WERI-Rb-1 (cell line): Measurements from ENCODE around the gene TSPYL4.

Experiments
- DNase-seq: peaks from one replicate; pipeline ENCODE4 v3.0.0-alpha.2; 2020
- H3K27ac ChIP-seq: fragments of 250-450 bp; sonication (Bioruptor Pico); 2 replicates; pipeline ENCODE4 v1.5.1; 2020; ENCODE audit warnings: mild to moderate bottlenecking, moderate library complexity
- H3K27me3 ChIP-seq: fragments of 250-450 bp; sonication (Bioruptor Pico); 2 replicates; pipeline ENCODE4 v1.5.1; 2021; ENCODE audit warnings: mild to moderate bottlenecking, low read depth, moderate library complexity; ENCODE audit not compliant: insufficient read depth, severe bottlenecking
- H3K36me3 ChIP-seq: fragments of 250-450 bp; sonication (Bioruptor Pico); 2 replicates; pipeline ENCODE4 v1.5.1; 2020; ENCODE audit warnings: mild to moderate bottlenecking, moderate library complexity
- H3K4me3 ChIP-seq: 2 replicates; pipeline ENCODE4 v1.5.1; 2011; ENCODE audit warnings: low read depth, mild to moderate bottlenecking, control low read depth, low read length
- H3K9me3 ChIP-seq: fragments of 250-450 bp; sonication (Bioruptor Pico); 2 replicates; pipeline ENCODE4 v1.5.1; 2021; ENCODE audit warnings: mild to moderate bottlenecking, moderate library complexity; ENCODE audit not compliant: severe bottlenecking
- CTCF ChIP-seq: IDR thresholded peaks from 2 replicates; pipeline ENCODE4 v1.5.1; 2011; ENCODE audit warnings: low read depth, mild to moderate bottlenecking, control low read depth, inconsistent platforms, low read length

Gene TSPYL4

GRCh38 chr6:116251568-116252384, 2.1 kb downstream of the TSPYL4 start:
- no peak overlapping the region for H3K27ac ChIP-seq
- no peak for DNase-seq
- H3K4me3 ChIP-seq = no peak overlapping the region
- H3K27me3 ChIP-seq = no peaks in the 10 kb centered on the region
- no peaks in the 10 kb centered on the region for H3K9me3 ChIP-seq
- TF ChIP-seq CTCF = no peak
- peaks cover 8% of the 10 kb centered on the region for H3K36me3 ChIP-seq

- no peaks in the 10 kb centered on the region for H3K27me3 ChIP-seq
- DNase-seq = no peak
- H3K36me3 ChIP-seq = peaks cover 10% of the 10 kb centered on the region
- H3K27ac ChIP-seq = no peak overlapping the region
- no peaks in the 10 kb centered on the region for H3K9me3 ChIP-seq
- no peak for TF ChIP-seq CTCF
- no peak overlapping the region for H3K4me3 ChIP-seq
Observed at GRCh38 chr6:116248577-116248976, 5.3 kb downstream of the TSPYL4 start.

- DNase-seq = no peak
- TF ChIP-seq CTCF = no peak
- H3K4me3 ChIP-seq = no peak overlapping the region
- no peaks in the 10 kb centered on the region for H3K9me3 ChIP-seq
- H3K27me3 ChIP-seq = no peaks in the 10 kb centered on the region
- H3K27ac ChIP-seq = no peak overlapping the region
- H3K36me3 ChIP-seq = peaks cover 9% of the 10 kb centered on the region
Observed at GRCh38 chr6:116247285-116247684, 6.6 kb downstream of the TSPYL4 start.

GRCh38 chr6:116246089-116246488, 7.8 kb downstream of the TSPYL4 start:
- no peak overlapping the region for H3K27ac ChIP-seq
- H3K27me3 ChIP-seq = no peaks in the 10 kb centered on the region
- H3K4me3 ChIP-seq = no peak overlapping the region
- no peaks in the 10 kb centered on the region for H3K9me3 ChIP-seq
- DNase-seq = no peak
- H3K36me3 ChIP-seq = peaks cover 2% of the 10 kb centered on the region; the same call in 1 of the 2 replicates
- no peak for TF ChIP-seq CTCF

GRCh38 chr6:116244284-116244683, 9.6 kb downstream of the TSPYL4 start:
- no peak for DNase-seq
- Histone ChIP-seq H3K9me3 (no peaks in the 10 kb centered on the region), H3K27me3 (no peaks in the 10 kb centered on the region), H3K27ac (no peak overlapping the region), H3K4me3 (no peak overlapping the region), H3K36me3 (peaks cover 2% of the 10 kb centered on the region; the same call in 1 of the 2 replicates)
- no peak for TF ChIP-seq CTCF

GRCh38 chr6:116239856-116240255, 14.0 kb downstream of the TSPYL4 start:
- Histone ChIP-seq H3K9me3 (no peaks in the 10 kb centered on the region), H3K4me3 (no peak overlapping the region), H3K36me3 (peaks cover 2% of the 10 kb centered on the region; the same call in 1 of the 2 replicates), H3K27me3 (no peaks in the 10 kb centered on the region), H3K27ac (no peak overlapping the region)
- TF ChIP-seq CTCF = no peak
- no peak for DNase-seq
